Peyer's patch (tissue), 4 donors: Measurements from ENCODE around the gene ADAM15.

Source experiments
- CTCF ChIP-seq, 6 experiments: fragments of 450-650 bp in 4 of 6; fragments of 200-600 bp in 2 of 6; sonication (generic) in 1 of 6; IDR thresholded peaks; one replicate each; pipeline ENCODE4 v1.5.1; 2017 to 2019; ENCODE audit warnings: antibody characterized with exemption in 6 of 6, mild to moderate bottlenecking in 3 of 6, moderate library complexity in 1 of 6
- POLR2A ChIP-seq, 2 donors: fragments of 450-650 bp; IDR thresholded peaks; one replicate each; pipeline ENCODE4 v1.5.1; 2017; ENCODE audit warnings: antibody characterized with exemption in 2 of 2, mild to moderate bottlenecking in 2 of 2, moderate library complexity in 2 of 2

- TF ChIP-seq CTCF (IDR thresholded peaks at IDR 0.05) (no peak), POLR2A (IDR thresholded peaks at IDR 0.05) (no peak)
Observed at GRCh38 chr1:155042789-155043188, 8.3 kb upstream of the ADAM15 start.
